Lower leg skin (tissue), 4 donors: ENCODE results near the gene SEC61A1. TPM values are rescaled to one million over a fixed set of nuclear protein-coding genes. Genes with fewer than 3 reads are reported as not detected.

Experiments used
- DNase-seq, 2 donors: peaks; one replicate each; pipeline ENCODE4 v3.0.0-alpha.2; 2019; ENCODE audit warnings: low spot score in 2 of 2
- H3K4me3 ChIP-seq: fragments of 200-600 bp; sonication (generic); 2 replicates; pipeline ENCODE4 v1.5.1; 2017; ENCODE audit warnings: mild to moderate bottlenecking, low read depth; ENCODE audit not compliant: poor library complexity, severe bottlenecking
- CTCF ChIP-seq, 3 donors: fragments of 450-650 bp; IDR thresholded peaks; one replicate each; pipeline ENCODE4 v1.5.1; 2016; ENCODE audit warnings: antibody characterized with exemption in 3 of 3, mild to moderate bottlenecking in 3 of 3, moderate library complexity in 2 of 3
- POLR2A ChIP-seq, 2 donors: fragments of 450-650 bp; IDR thresholded peaks; one replicate each; pipeline ENCODE4 v1.6.1; 2016 to 2017; ENCODE audit warnings: antibody characterized with exemption in 2 of 2, mild to moderate bottlenecking in 1 of 2, moderate library complexity in 1 of 2
- WGBS, 2 donors: methylation state at CpG; one replicate each; pipeline ENCODE4 v1.1.5; 2018; 5-methylcytosine and 5-hydroxymethylcytosine counted together
- intact Hi-C: fragments of 100-400 bp; cut with DNase I; formaldehyde crosslinking; loops from one replicate; pipeline ENCODE4 v1.15.0; 2023; ENCODE audit warnings: low total_unique reads
- total RNA-seq, 4 donors: library from RNA; depleted of rRNA; stranded (reverse); fragments of >200 nt; gene quantifications; one replicate each; pipeline ENCODE4 v1.1.0, GENCODE V29; 2016

SEC61A1 gene
- total RNA-seq, 4 donors from 2014 or later: 53.3 to 120 (median 88.9) TPM

- DNase-seq: no peak
- 59 to 77% methylated on average over 6 of the region's 6 CpGs for WGBS, 2 donors
- no peak overlapping the region for H3K4me3 ChIP-seq
- TF ChIP-seq CTCF (IDR thresholded peaks at IDR 0.05) (no peak), POLR2A (IDR thresholded peaks at IDR 0.05) (no peak)
- intact Hi-C loops: loop anchor here (10.0 kb wide), 1 partner anchor 520 kb away; no protein-coding TSS in a partner anchor
Observed at GRCh38 chr3:128084675-128085021, 32.4 kb downstream of the SEC61A1 start.

- TF ChIP-seq CTCF (IDR thresholded peaks at IDR 0.05) (no peak), POLR2A (IDR thresholded peaks at IDR 0.05) (no peak)
- intact Hi-C loops: loop anchor here (10.0 kb wide), 1 partner anchor 516 kb away; no protein-coding TSS in a partner anchor
- H3K4me3 ChIP-seq: no peak overlapping the region
- no peak for DNase-seq
- WGBS, 2 donors: 95 to 100% methylated on average over 1 of the region's 1 CpG
Observed at GRCh38 chr3:128089135-128089534, 36.9 kb downstream of the SEC61A1 start.

GRCh38 chr3:128091586-128091985, 39.3 kb downstream of the SEC61A1 start:
- intact Hi-C loops: loop anchor here (10.0 kb wide), 1 partner anchor 413 kb away; no protein-coding TSS in a partner anchor
- 82 to 85% methylated on average over 2 of the region's 2 CpGs for WGBS, 2 donors
- no peak for TF ChIP-seq CTCF (IDR thresholded peaks at IDR 0.05)
- TF ChIP-seq POLR2A (IDR thresholded peaks at IDR 0.05): no peak
- H3K4me3 ChIP-seq: no peak overlapping the region
- no peak for DNase-seq

GRCh38 chr3:128094295-128095151, 42.3 kb downstream of the SEC61A1 start:
- intact Hi-C loops: loop anchor here (10.0 kb wide), 1 partner anchor 410 kb away; no protein-coding TSS in a partner anchor
- 75 to 89% methylated on average over 13 of the region's 13 CpGs for WGBS, 2 donors

GRCh38 chr3:128095222-128095703, 43.0 kb downstream of the SEC61A1 start:
- DNase-seq: peak; percentile 65 to 91
- H3K4me3 ChIP-seq: no peak overlapping the region
- intact Hi-C loops: loop anchor here (10.0 kb wide), 1 partner anchor 410 kb away; no protein-coding TSS in a partner anchor
- WGBS, 2 donors: 72% methylated on average over 6 of the region's 6 CpGs
- TF ChIP-seq CTCF (IDR thresholded peaks at IDR 0.05) (no peak), POLR2A (IDR thresholded peaks at IDR 0.05) (no peak)

More at GRCh38 chr3:128094295-128095151, 42.3 kb downstream of the SEC61A1 start:
- H3K4me3 ChIP-seq: no peak overlapping the region
- no peak for DNase-seq
- TF ChIP-seq CTCF (IDR thresholded peaks at IDR 0.05): no peak
- TF ChIP-seq POLR2A (IDR thresholded peaks at IDR 0.05): no peak
